Stimulated activated naive CD4-positive, alpha-beta T cell (primary cell): ENCODE results near the gene TET1.
"Not testable (repeated sequence)": the region's sequence is repeated elsewhere in the genome, so short reads cannot be mapped to it uniquely, and the experiment has no call there.

Experiments
- DNase-seq, 6 experiments: peaks; one replicate each; lab custom pipeline; 2025; lab: John Stamatoyannopoulos, UW

TET1 gene

GRCh38 chr10:68708987-68709386 lies 148.8 kb downstream of the TET1 start:
- not testable (repeated sequence) for DNase-seq

- not testable (repeated sequence) for DNase-seq
Measured at GRCh38 chr10:68713065-68713464, 152.9 kb downstream of the TET1 start.

- DNase-seq: no peak
Measured at GRCh38 chr10:68717435-68717834, 157.3 kb downstream of the TET1 start.

GRCh38 chr10:68720793-68721672 lies 160.9 kb downstream of the TET1 start, which contains the start of gene CCAR1:
Gene CCAR1 (plus strand): TSS chr10:68721239. CDS start chr10:68722505, 1,266 bp downstream.
- DNase-seq: peak; percentile 87 to 96 (median 96)

GRCh38 chr10:68721673-68722335 lies 161.7 kb downstream of the TET1 start:
- peak in 4 of 6 experiments; percentile 3 to 36 (median 18) for DNase-seq

- DNase-seq: no peak
Measured at GRCh38 chr10:68725016-68725415, 164.9 kb downstream of the TET1 start.

- DNase-seq: no peak
Measured at GRCh38 chr10:68727146-68727545, 167.0 kb downstream of the TET1 start.

- DNase-seq: no peak
Measured at GRCh38 chr10:68732651-68733050, 172.5 kb downstream of the TET1 start.

GRCh38 chr10:68734349-68734748 lies 174.2 kb downstream of the TET1 start:
- DNase-seq: no peak

- DNase-seq: no peak
Measured at GRCh38 chr10:68735119-68735518, 175.0 kb downstream of the TET1 start.

- DNase-seq: not testable (repeated sequence)
Measured at GRCh38 chr10:68735739-68736138, 175.6 kb downstream of the TET1 start.

- DNase-seq: not testable (repeated sequence)
Measured at GRCh38 chr10:68740676-68741075, 180.5 kb downstream of the TET1 start.

GRCh38 chr10:68742397-68742796 lies 182.3 kb downstream of the TET1 start:
- no peak for DNase-seq
